PC-3 (cell line): Measurements from ENCODE around the gene TMEM163. TPM values are rescaled to one million over a fixed set of nuclear protein-coding genes. Genes with fewer than 3 reads are reported as not detected.

Source experiments
- ATAC-seq: fragments of 200-7000 bp; cut with Tn5 transposase; 2 replicates; pipeline ENCODE4 v1.9.1; 2020; ENCODE audit warnings: mild to moderate bottlenecking, moderate library complexity
- BruUV-seq: library from RNA; stranded (reverse); fragments of 400-500 nt; replicated peaks from 2 replicates; lab custom pipeline; 2021; lab: Mats Ljungman, UMichigan
- CTCF ChIA-PET: fragments of 300-600 bp; sonication (Branson Sonifier 250); formaldehyde crosslinking; loops from one replicate; lab custom pipeline; 2022; ENCODE audit warnings: antibody characterized with exemption; lab: Charles Lee
- POLR2A ChIA-PET: fragments of 300-600 bp; sonication (Branson Sonifier 250); formaldehyde crosslinking; loops from one replicate; lab custom pipeline; 2022; ENCODE audit warnings: antibody characterized with exemption; ENCODE audit not compliant: unreplicated experiment; lab: Charles Lee
- DNase-seq: peaks from one replicate; pipeline ENCODE4 v3.0.0-alpha.2; 2015
- H2AFZ ChIP-seq: fragments of 300-600 bp; sonication (generic); 2 replicates; pipeline ENCODE4 v1.6.0; 2016; ENCODE audit warnings: antibody characterized with exemption, low read length
- H3F3A ChIP-seq: fragments of 300-600 bp; sonication (generic); one replicate; pipeline ENCODE4 v1.6.0; 2017; ENCODE audit warnings: antibody characterized with exemption, low read length, control low read depth, mild to moderate bottlenecking; ENCODE audit not compliant: unreplicated experiment
- H3K27ac ChIP-seq: fragments of 300-600 bp; sonication (generic); 2 replicates; pipeline ENCODE4 v1.5.1; 2016; ENCODE audit warnings: mild to moderate bottlenecking, low read length
- H3K27me3 ChIP-seq: fragments of 300-600 bp; sonication (generic); 2 replicates; pipeline ENCODE4 v1.6.1; 2016; ENCODE audit warnings: low read length, mixed read lengths
- H3K36me3 ChIP-seq: fragments of 300-600 bp; sonication (generic); 2 replicates; pipeline ENCODE4 v1.6.1; 2016; ENCODE audit warnings: low read depth, mixed run types, low read length, mixed read lengths
- H3K4me1 ChIP-seq: fragments of 300-600 bp; sonication (generic); 2 replicates; pipeline ENCODE4 v1.5.1; 2016; ENCODE audit warnings: low read length; ENCODE audit not compliant: insufficient read depth
- H3K4me2 ChIP-seq: fragments of 300-600 bp; sonication (generic); 2 replicates; pipeline ENCODE4 v1.6.0; 2016; ENCODE audit warnings: low read length
- H3K4me3 ChIP-seq: fragments of 300-600 bp; sonication (generic); 2 replicates; pipeline ENCODE4 v1.5.1; 2016; ENCODE audit warnings: mild to moderate bottlenecking, low read length, mixed read lengths
- H3K79me2 ChIP-seq: fragments of 300-600 bp; sonication (generic); 2 replicates; pipeline ENCODE4 v1.6.1; 2017; ENCODE audit warnings: low read length, mixed read lengths
- H3K9ac ChIP-seq: fragments of 300-600 bp; sonication (generic); 2 replicates; pipeline ENCODE4 v1.6.0; 2016; ENCODE audit warnings: mild to moderate bottlenecking, low read length
- H3K9me2 ChIP-seq: fragments of 300-600 bp; sonication (generic); replicated peaks from 2 replicates; pipeline ENCODE4 v1.6.1; 2016; ENCODE audit warnings: mixed run types, low read length, mixed read lengths
- H3K9me3 ChIP-seq: fragments of 300-600 bp; sonication (generic); 2 replicates; pipeline ENCODE4 v1.6.1; 2016; ENCODE audit warnings: low read length, mixed read lengths
- H4K20me1 ChIP-seq: fragments of 300-600 bp; sonication (generic); 2 replicates; pipeline ENCODE4 v1.6.1; 2016; ENCODE audit warnings: low read length, mixed read lengths
- CTCF ChIP-seq: fragments of 300-600 bp; sonication (generic); conservative IDR thresholded peaks from 2 replicates; pipeline ENCODE4 v1.5.1; 2017; ENCODE audit warnings: antibody characterized with exemption, low read depth, mild to moderate bottlenecking, low read length
- EZH2 ChIP-seq: fragments of 300-600 bp; sonication (generic); IDR thresholded peaks from one replicate; pipeline ENCODE4 v1.6.1; 2017; ENCODE audit warnings: antibody characterized with exemption, mild to moderate bottlenecking, low read length; ENCODE audit not compliant: unreplicated experiment
- EZH2phosphoT487 ChIP-seq: fragments of 300-600 bp; sonication (generic); IDR thresholded peaks from 2 replicates; pipeline ENCODE4 v1.6.1; 2018; ENCODE audit warnings: mild to moderate bottlenecking, antibody characterized with exemption, low read length, borderline replicate concordance
- intact Hi-C: fragments of 100-400 bp; cut with micrococcal nuclease; formaldehyde crosslinking; loops from 2 replicates; pipeline ENCODE4 v1.9.0; 2023
- total RNA-seq: library from RNA; depleted of rRNA; stranded (reverse); fragments of >200 nt; gene quantifications from 2 replicates; pipeline ENCODE4 v1.2.3, GENCODE V29; 2014

TMEM163 gene
- total RNA-seq, 1 experiment from 2014 or later, result 0.47 TPM

GRCh38 chr2:134468164-134468563 lies 250.6 kb downstream of the TMEM163 start:
- no TSS peak for BruUV-seq
- H3K4me1 ChIP-seq, result no peaks in the 10 kb centered on the region
- H3K9ac ChIP-seq, result no peak overlapping the region
- no peak overlapping the region for H3K4me3 ChIP-seq
- no peaks in the 10 kb centered on the region for H3K9me3 ChIP-seq
- no peak overlapping the region for H3K4me2 ChIP-seq
- no peaks in the 10 kb centered on the region for H4K20me1 ChIP-seq
- ATAC-seq (no peak), DNase-seq (no peak)
- H3K79me2 ChIP-seq, result no peaks in the 10 kb centered on the region
- no peak overlapping the region for H2AFZ ChIP-seq
- no peaks in the 10 kb centered on the region for H3K36me3 ChIP-seq
- intact Hi-C loops, result no loop called here
- POLR2A ChIA-PET, result no interaction called here
- H3K9me2 ChIP-seq, result no peaks in the 10 kb centered on the region
- no peak overlapping the region for H3K27ac ChIP-seq
- H3F3A ChIP-seq, result no peaks in the 10 kb centered on the region
- TF ChIP-seq CTCF (no peak), EZH2phosphoT487 (no peak), EZH2 (no peak)
- CTCF ChIA-PET, result no interaction called here
- no peaks in the 10 kb centered on the region for H3K27me3 ChIP-seq

- peak; percentile 69 for ATAC-seq
Observed at GRCh38 chr2:134466141-134466540, 252.7 kb downstream of the TMEM163 start.

More at GRCh38 chr2:134466141-134466540, 252.7 kb downstream of the TMEM163 start:
- H3K9me3 ChIP-seq, result no peaks in the 10 kb centered on the region
- H2AFZ ChIP-seq, result no peak overlapping the region
- DNase-seq, result peak; percentile 55
- no peaks in the 10 kb centered on the region for H3K36me3 ChIP-seq
- no peaks in the 10 kb centered on the region for H3K9me2 ChIP-seq
- BruUV-seq, result no TSS peak
- no peaks in the 10 kb centered on the region for H3K79me2 ChIP-seq
- no peaks in the 10 kb centered on the region for H4K20me1 ChIP-seq
- no peak overlapping the region for H3K27ac ChIP-seq
- H3F3A ChIP-seq, result no peaks in the 10 kb centered on the region
- intact Hi-C loops, result no loop called here
- ChIA-PET CTCF (no interaction called here), POLR2A (no interaction called here)
- TF ChIP-seq EZH2phosphoT487 (no peak), CTCF (peak; percentile 76)
- no peak overlapping the region for H3K4me2 ChIP-seq
- H3K4me1 ChIP-seq, result no peaks in the 10 kb centered on the region
- H3K9ac ChIP-seq, result no peak overlapping the region
- no peaks in the 10 kb centered on the region for H3K27me3 ChIP-seq
- no peak overlapping the region for H3K4me3 ChIP-seq
